Activated T-cell treated with anti-CD3 and anti-CD28 coated beads, Interleukin-2, amount 50 U/mL, for 4 hours (primary cell): ENCODE measurements around the gene FAM120C. TPM values are rescaled to one million over a fixed set of nuclear protein-coding genes. Genes with fewer than 3 reads are reported as not detected.

Experiments used
- ATAC-seq, 2 donors: fragments of 200-7000 bp; cut with Tn5 transposase; one replicate each; pipeline ENCODE4 v1.10.0; 2021
- DNase-seq: peaks from one replicate; pipeline ENCODE4 v3.0.0-alpha.2; 2020
- H3K27me3 Mint-ChIP-seq: one replicate; pipeline ENCODE4 v1.8.0; 2021; ENCODE audit warnings: low read depth, mixed read lengths
- H3K36me3 Mint-ChIP-seq: one replicate; pipeline ENCODE4 v1.8.0; 2022; ENCODE audit warnings: mixed read lengths; ENCODE audit not compliant: insufficient read depth
- H3K4me1 Mint-ChIP-seq: one replicate; pipeline ENCODE4 v1.8.0; 2021; ENCODE audit warnings: low read depth, mixed read lengths
- H3K4me3 Mint-ChIP-seq: one replicate; pipeline ENCODE4 v1.8.0; 2021; ENCODE audit warnings: mild to moderate bottlenecking, moderate library complexity, mixed read lengths
- H3K9me3 Mint-ChIP-seq: one replicate; pipeline ENCODE4 v1.8.0; 2021; ENCODE audit warnings: mixed read lengths
- total RNA-seq, 3 donors: library from RNA; stranded (reverse); gene quantifications; one replicate each; pipeline ENCODE4 v1.2.1, GENCODE V29; 2021

FAM120C gene
- 10 to 100 TPM in 2 of 3 donors, 1 to 10 TPM in 1; 9.8 to 11.1 (median 10.6) TPM for total RNA-seq

- Mint-ChIP-seq H3K4me3 (peak within 1 kb of the TSS; percentile 83), H3K9me3 (no peaks in the 10 kb centered on the region), H3K27me3 (no peaks in the 10 kb centered on the region), H3K4me1 (peaks cover 41% of the 10 kb centered on the region), H3K36me3 (peaks cover 6% of the 10 kb centered on the region)
- peak; percentile 65 for DNase-seq
- peak; percentile 68 for ATAC-seq
These were observed at the start of gene FAM120C for GRCh38 chrX:54182864-54183613. TSS of gene FAM120C (minus strand) at chrX:54183254. CDS start at chrX:54183198, 56 bp downstream.

- H3K9me3 Mint-ChIP-seq = no peaks in the 10 kb centered on the region
- H3K4me3 Mint-ChIP-seq = no peak overlapping the region
- DNase-seq (no peak), ATAC-seq (no peak)
- no peaks in the 10 kb centered on the region for H3K36me3 Mint-ChIP-seq
- H3K4me1 Mint-ChIP-seq = no peaks in the 10 kb centered on the region
- no peaks in the 10 kb centered on the region for H3K27me3 Mint-ChIP-seq
These were observed 47.5 kb upstream of the FAM120C start for GRCh38 chrX:54230435-54231148.

- H3K9me3 Mint-ChIP-seq = no peaks in the 10 kb centered on the region
- H3K27me3 Mint-ChIP-seq = no peaks in the 10 kb centered on the region
- ATAC-seq (no peak), DNase-seq (no peak)
- H3K36me3 Mint-ChIP-seq = no peaks in the 10 kb centered on the region
- H3K4me1 Mint-ChIP-seq = no peaks in the 10 kb centered on the region
- H3K4me3 Mint-ChIP-seq = no peak overlapping the region
These were observed 40.5 kb upstream of the FAM120C start for GRCh38 chrX:54223581-54223980.

- H3K27me3 Mint-ChIP-seq = peaks cover 1% of the 10 kb centered on the region
- no peak overlapping the region for H3K4me3 Mint-ChIP-seq
- no peaks in the 10 kb centered on the region for H3K36me3 Mint-ChIP-seq
- no peaks in the 10 kb centered on the region for H3K9me3 Mint-ChIP-seq
- no peaks in the 10 kb centered on the region for H3K4me1 Mint-ChIP-seq
- no peak for ATAC-seq
- DNase-seq = no peak
These were observed 30.5 kb upstream of the FAM120C start for GRCh38 chrX:54213603-54214002.

- peaks cover 12% of the 10 kb centered on the region for H3K27me3 Mint-ChIP-seq
- H3K36me3 Mint-ChIP-seq = no peaks in the 10 kb centered on the region
- no peaks in the 10 kb centered on the region for H3K9me3 Mint-ChIP-seq
- no peaks in the 10 kb centered on the region for H3K4me1 Mint-ChIP-seq
- no peak overlapping the region for H3K4me3 Mint-ChIP-seq
- ATAC-seq (no peak), DNase-seq (no peak)
These were observed 25.5 kb upstream of the FAM120C start for GRCh38 chrX:54208531-54208930.

- no peaks in the 10 kb centered on the region for H3K36me3 Mint-ChIP-seq
- ATAC-seq = no peak
- H3K4me1 Mint-ChIP-seq = no peaks in the 10 kb centered on the region
- H3K9me3 Mint-ChIP-seq = no peaks in the 10 kb centered on the region
- no peak for DNase-seq
- H3K4me3 Mint-ChIP-seq = no peak overlapping the region
- peaks cover 10% of the 10 kb centered on the region for H3K27me3 Mint-ChIP-seq
These were observed 15.2 kb upstream of the FAM120C start for GRCh38 chrX:54198262-54198661.

- Mint-ChIP-seq H3K4me1 (no peaks in the 10 kb centered on the region), H3K27me3 (peaks cover 6% of the 10 kb centered on the region), H3K9me3 (no peaks in the 10 kb centered on the region), H3K4me3 (no peak overlapping the region), H3K36me3 (no peaks in the 10 kb centered on the region)
- ATAC-seq (no peak), DNase-seq (no peak)
These were observed 12.0 kb upstream of the FAM120C start for GRCh38 chrX:54194982-54195588.

- ATAC-seq (no peak), DNase-seq (no peak)
- no peaks in the 10 kb centered on the region for H3K27me3 Mint-ChIP-seq
- no peaks in the 10 kb centered on the region for H3K36me3 Mint-ChIP-seq
- no peak overlapping the region for H3K4me3 Mint-ChIP-seq
- H3K9me3 Mint-ChIP-seq = no peaks in the 10 kb centered on the region
- H3K4me1 Mint-ChIP-seq = no peaks in the 10 kb centered on the region
These were observed 10.2 kb upstream of the FAM120C start for GRCh38 chrX:54193085-54193821.

- Mint-ChIP-seq H3K36me3 (peaks cover 6% of the 10 kb centered on the region), H3K4me1 (peaks cover 29% of the 10 kb centered on the region), H3K4me3 (no peak overlapping the region), H3K9me3 (no peaks in the 10 kb centered on the region), H3K27me3 (no peaks in the 10 kb centered on the region)
- DNase-seq (no peak), ATAC-seq (no peak)
These were observed 1.4 kb upstream of the FAM120C start for GRCh38 chrX:54184474-54184873.

- H3K36me3 Mint-ChIP-seq = peaks cover 8% of the 10 kb centered on the region
- no peaks in the 10 kb centered on the region for H3K27me3 Mint-ChIP-seq
- DNase-seq (peak; percentile 59), ATAC-seq (peak; percentile 69 to 75)
- peaks cover 48% of the 10 kb centered on the region for H3K4me1 Mint-ChIP-seq
- peak overlapping the region; percentile 83 for H3K4me3 Mint-ChIP-seq
- no peaks in the 10 kb centered on the region for H3K9me3 Mint-ChIP-seq
These were observed 725 bp downstream of the FAM120C start for GRCh38 chrX:54182194-54182863.

GRCh38 chrX:54181202-54181953 lies 1.7 kb downstream of the FAM120C start:
- ATAC-seq (no peak), DNase-seq (no peak)
- H3K36me3 Mint-ChIP-seq = peaks cover 16% of the 10 kb centered on the region
- no peaks in the 10 kb centered on the region for H3K9me3 Mint-ChIP-seq
- no peaks in the 10 kb centered on the region for H3K27me3 Mint-ChIP-seq
- peak overlapping the region; percentile 83 for H3K4me3 Mint-ChIP-seq
- peaks cover 56% of the 10 kb centered on the region for H3K4me1 Mint-ChIP-seq

GRCh38 chrX:54180403-54180802 lies 2.7 kb downstream of the FAM120C start:
- H3K4me1 Mint-ChIP-seq = peaks cover 56% of the 10 kb centered on the region

More at GRCh38 chrX:54180403-54180802, 2.7 kb downstream of the FAM120C start:
- peak overlapping the region; percentile 83 for H3K4me3 Mint-ChIP-seq
- H3K36me3 Mint-ChIP-seq = peaks cover 16% of the 10 kb centered on the region
- no peaks in the 10 kb centered on the region for H3K9me3 Mint-ChIP-seq
- no peaks in the 10 kb centered on the region for H3K27me3 Mint-ChIP-seq
- DNase-seq = no peak
- ATAC-seq = no peak
